ENCODE results near the gene B3GNT7.

GRCh38 chr2:231384970-231385369 is 10.5 kb upstream of the B3GNT7 start:
- TF ChIP-seq CTCF (IDR thresholded peaks at IDR 0.05; ENCODE audit: poor library complexity, severe bottlenecking) (no peak), SMC3 (conservative IDR thresholded peaks at IDR 0.05; ENCODE audit: poor library complexity) (no peak), POLR2AphosphoS5 (IDR thresholded peaks at IDR 0.05) (no peak), EP300 (conservative IDR thresholded peaks at IDR 0.05; ENCODE audit: poor library complexity, severe bottlenecking) (no peak), TAF1 (IDR thresholded peaks at IDR 0.05; ENCODE audit: low read depth) (no peak), RAD21 (conservative IDR thresholded peaks at IDR 0.05) (no peak), EZH2 (IDR thresholded peaks at IDR 0.05; ENCODE audit: borderline replicate concordance, insufficient read depth, low read length, poor library complexity, severe bottlenecking) (no peak), MXI1 (conservative IDR thresholded peaks at IDR 0.05; ENCODE audit: poor library complexity, severe bottlenecking) (no peak)
- TF ChIP-seq, protein P1, sequence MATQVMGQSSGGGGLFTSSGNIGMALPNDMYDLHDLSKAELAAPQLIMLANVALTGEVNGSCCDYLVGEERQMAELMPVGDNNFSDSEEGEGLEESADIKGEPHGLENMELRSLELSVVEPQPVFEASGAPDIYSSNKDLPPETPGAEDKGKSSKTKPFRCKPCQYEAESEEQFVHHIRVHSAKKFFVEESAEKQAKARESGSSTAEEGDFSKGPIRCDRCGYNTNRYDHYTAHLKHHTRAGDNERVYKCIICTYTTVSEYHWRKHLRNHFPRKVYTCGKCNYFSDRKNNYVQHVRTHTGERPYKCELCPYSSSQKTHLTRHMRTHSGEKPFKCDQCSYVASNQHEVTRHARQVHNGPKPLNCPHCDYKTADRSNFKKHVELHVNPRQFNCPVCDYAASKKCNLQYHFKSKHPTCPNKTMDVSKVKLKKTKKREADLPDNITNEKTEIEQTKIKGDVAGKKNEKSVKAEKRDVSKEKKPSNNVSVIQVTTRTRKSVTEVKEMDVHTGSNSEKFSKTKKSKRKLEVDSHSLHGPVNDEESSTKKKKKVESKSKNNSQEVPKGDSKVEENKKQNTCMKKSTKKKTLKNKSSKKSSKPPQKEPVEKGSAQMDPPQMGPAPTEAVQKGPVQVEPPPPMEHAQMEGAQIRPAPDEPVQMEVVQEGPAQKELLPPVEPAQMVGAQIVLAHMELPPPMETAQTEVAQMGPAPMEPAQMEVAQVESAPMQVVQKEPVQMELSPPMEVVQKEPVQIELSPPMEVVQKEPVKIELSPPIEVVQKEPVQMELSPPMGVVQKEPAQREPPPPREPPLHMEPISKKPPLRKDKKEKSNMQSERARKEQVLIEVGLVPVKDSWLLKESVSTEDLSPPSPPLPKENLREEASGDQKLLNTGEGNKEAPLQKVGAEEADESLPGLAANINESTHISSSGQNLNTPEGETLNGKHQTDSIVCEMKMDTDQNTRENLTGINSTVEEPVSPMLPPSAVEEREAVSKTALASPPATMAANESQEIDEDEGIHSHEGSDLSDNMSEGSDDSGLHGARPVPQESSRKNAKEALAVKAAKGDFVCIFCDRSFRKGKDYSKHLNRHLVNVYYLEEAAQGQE (IDR thresholded peaks at IDR 0.05; ENCODE audit: borderline replicate concordance): no peak
